Calu3 (cell line): ENCODE results near the gene GSTA3. TPM values are rescaled to one million over a fixed set of nuclear protein-coding genes. Genes with fewer than 3 reads are reported as not detected.

Experiments
- BruUV-seq: library from RNA; stranded (reverse); fragments of 400-500 nt; replicated peaks from 2 replicates; lab custom pipeline; 2021; lab: Mats Ljungman, UMichigan
- CTCF ChIA-PET: fragments of 300-600 bp; sonication (Branson Sonifier 250); formaldehyde crosslinking; loops from one replicate; lab custom pipeline; 2022; ENCODE audit warnings: antibody characterized with exemption; lab: Charles Lee
- DNase-seq: peaks from one replicate; pipeline ENCODE4 v3.0.0; 2022
- H3K27ac Mint-ChIP-seq: one replicate; pipeline ENCODE4 v1.8.0; 2022; ENCODE audit warnings: mixed read lengths; ENCODE audit not compliant: unreplicated experiment
- H3K27me3 Mint-ChIP-seq: one replicate; pipeline ENCODE4 v1.8.0; 2022; ENCODE audit warnings: mixed read lengths; ENCODE audit not compliant: unreplicated experiment
- H3K36me3 Mint-ChIP-seq: one replicate; pipeline ENCODE4 v1.8.0; 2022; ENCODE audit warnings: mild to moderate bottlenecking, moderate library complexity, mixed read lengths; ENCODE audit not compliant: insufficient read depth, unreplicated experiment
- H3K4me1 Mint-ChIP-seq: one replicate; pipeline ENCODE4 v1.8.0; 2022; ENCODE audit warnings: mild to moderate bottlenecking, low read depth, mixed read lengths; ENCODE audit not compliant: unreplicated experiment
- H3K4me3 Mint-ChIP-seq: one replicate; pipeline ENCODE4 v1.8.0; 2022; ENCODE audit warnings: mild to moderate bottlenecking, low read depth, moderate library complexity, mixed read lengths; ENCODE audit not compliant: unreplicated experiment
- H3K9me3 Mint-ChIP-seq: one replicate; pipeline ENCODE4 v1.8.0; 2022; ENCODE audit warnings: low read depth, mixed read lengths; ENCODE audit not compliant: unreplicated experiment
- CTCF ChIP-seq: fragments of 200-600 bp; IDR thresholded peaks from one replicate; pipeline ENCODE4 v1.8.0; 2022; ENCODE audit warnings: antibody characterized with exemption; ENCODE audit not compliant: unreplicated experiment
- intact Hi-C: fragments of 100-400 bp; cut with micrococcal nuclease; formaldehyde crosslinking; loops from one replicate; pipeline ENCODE4 v1.10.0; 2022; ENCODE audit not compliant: unreplicated experiment
- total RNA-seq: library from RNA; stranded (reverse); gene quantifications from 2 replicates; pipeline ENCODE4 v1.2.3, GENCODE V29; 2022

The GSTA3 gene
- total RNA-seq, 1 experiment from 2014 or later, result not detected

GRCh38 chr6:52893221-52893620 lies 16.3 kb downstream of the GSTA3 start:
- no peak for TF ChIP-seq CTCF
- Mint-ChIP-seq H3K4me3 (no peak overlapping the region), H3K9me3 (peaks cover 5% of the 10 kb centered on the region), H3K27me3 (peaks cover 28% of the 10 kb centered on the region), H3K36me3 (no peaks in the 10 kb centered on the region), H3K4me1 (no peaks in the 10 kb centered on the region), H3K27ac (no peak overlapping the region)
- DNase-seq, result no peak
- CTCF ChIA-PET, result no interaction called here
- BruUV-seq, result no TSS peak
- intact Hi-C loops, result no loop called here

- Mint-ChIP-seq H3K27me3 (peaks cover 13% of the 10 kb centered on the region), H3K4me3 (no peak overlapping the region), H3K9me3 (no peaks in the 10 kb centered on the region), H3K27ac (no peak overlapping the region), H3K36me3 (no peaks in the 10 kb centered on the region), H3K4me1 (no peaks in the 10 kb centered on the region)
- intact Hi-C loops, result no loop called here
- DNase-seq, result no peak
- CTCF ChIA-PET, result interaction anchor here (0.6 kb wide), 1 partner anchor 222 kb away, joined by 3 read pairs; no protein-coding TSS in a partner anchor
- BruUV-seq, result no TSS peak
- no peak for TF ChIP-seq CTCF
Observed at GRCh38 chr6:52890018-52890417, 19.5 kb downstream of the GSTA3 start.

- H3K4me1 Mint-ChIP-seq, result no peaks in the 10 kb centered on the region
- H3K4me3 Mint-ChIP-seq, result no peak overlapping the region
- intact Hi-C loops, result loop anchor here (10.0 kb wide), 1 partner anchor 163 kb away; no protein-coding TSS in a partner anchor
- DNase-seq, result no peak
- CTCF ChIA-PET, result interaction anchor here (0.6 kb wide), 1 partner anchor 662 kb away, joined by 3 read pairs; no protein-coding TSS in a partner anchor
- peaks cover 13% of the 10 kb centered on the region for H3K27me3 Mint-ChIP-seq
- H3K27ac Mint-ChIP-seq, result no peak overlapping the region
- H3K9me3 Mint-ChIP-seq, result no peaks in the 10 kb centered on the region
- TF ChIP-seq CTCF, result no peak
- H3K36me3 Mint-ChIP-seq, result no peaks in the 10 kb centered on the region
- no TSS peak for BruUV-seq
Observed at GRCh38 chr6:52887910-52888524, 21.5 kb downstream of the GSTA3 start.

- peak; percentile 80 for TF ChIP-seq CTCF
- CTCF ChIA-PET, result interaction anchor here (0.6 kb wide), 1 partner anchor 113 kb away, joined by 3 read pairs; the partner anchor contains the start of gene GSTA4
- peak overlapping the region; percentile 68 for H3K27ac Mint-ChIP-seq
- H3K27me3 Mint-ChIP-seq, result peaks cover 11% of the 10 kb centered on the region
- peak overlapping the region; percentile 84 for H3K4me3 Mint-ChIP-seq
- peak; percentile 70 for DNase-seq
- peaks cover 7% of the 10 kb centered on the region for H3K36me3 Mint-ChIP-seq
- intact Hi-C loops, result loop anchor here (5.0 to 10.0 kb wide), 2 partner anchors 110 to 157 kb away; no protein-coding TSS in a partner anchor
- no peaks in the 10 kb centered on the region for H3K4me1 Mint-ChIP-seq
- H3K9me3 Mint-ChIP-seq, result no peaks in the 10 kb centered on the region
- no TSS peak for BruUV-seq
Observed at GRCh38 chr6:52881996-52882841, 27.3 kb downstream of the GSTA3 start.
